Measurements from ENCODE around the gene PAQR4.
A peak's percentile ranks its signal among the peaks of the same experiment; 100 is the strongest.

Gene PAQR4

DNA sequence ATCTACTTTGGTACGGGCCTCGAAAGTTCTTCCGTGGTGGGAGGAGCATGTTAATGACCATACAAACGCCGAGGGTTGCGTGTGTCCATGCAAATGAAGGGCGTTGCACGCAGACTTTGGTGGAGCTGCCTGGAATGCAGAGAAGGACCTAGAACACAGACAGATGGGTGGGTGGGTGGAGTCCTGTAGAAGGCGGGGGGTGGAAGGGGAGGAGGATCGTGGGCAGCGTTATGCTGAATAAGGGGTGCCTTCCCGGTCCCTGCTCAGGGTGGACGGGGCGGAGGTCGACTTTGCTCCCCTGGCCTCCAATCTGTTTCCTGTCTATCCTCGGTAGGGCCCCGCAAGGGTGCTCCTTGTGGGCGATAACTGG, 795 bp upstream of the PAQR4 start:
- Mint-ChIP-seq H3K9me3 (no peaks in the 10 kb centered on the region), H3K36me3 (no peaks in the 10 kb centered on the region), H3K4me1 (peaks cover 13% of the 10 kb centered on the region), H3K27ac (no peak overlapping the region), H3K4me3 (peak overlapping the region; percentile 74), H3K27me3 (peaks cover 13% of the 10 kb centered on the region)

- peak overlapping the region; percentile 57 for H3K4me3 Mint-ChIP-seq
- peaks cover 11% of the 10 kb centered on the region for H3K27me3 Mint-ChIP-seq
- H3K9me3 Mint-ChIP-seq, result no peaks in the 10 kb centered on the region
- H3K27ac Mint-ChIP-seq, result no peak overlapping the region
- no peaks in the 10 kb centered on the region for H3K36me3 Mint-ChIP-seq
- H3K4me1 Mint-ChIP-seq, result peaks cover 9% of the 10 kb centered on the region
Observed at GRCh38 chr16:2969545-2970521, 685 bp downstream of the PAQR4 start.

- H3K36me3 Mint-ChIP-seq, result no peaks in the 10 kb centered on the region
- no peaks in the 10 kb centered on the region for H3K9me3 Mint-ChIP-seq
- no peak overlapping the region for H3K27ac Mint-ChIP-seq
- peak overlapping the region; percentile 57 for H3K4me3 Mint-ChIP-seq
- H3K4me1 Mint-ChIP-seq, result peaks cover 9% of the 10 kb centered on the region
- peaks cover 8% of the 10 kb centered on the region for H3K27me3 Mint-ChIP-seq
Observed at GRCh38 chr16:2970563-2970962, 1.4 kb downstream of the PAQR4 start.

GRCh38 chr16:2971134-2971984, 2.2 kb downstream of the PAQR4 start:
- Mint-ChIP-seq H3K27ac (peak overlapping the region; percentile 68), H3K9me3 (no peaks in the 10 kb centered on the region), H3K4me1 (peaks cover 9% of the 10 kb centered on the region), H3K27me3 (peaks cover 8% of the 10 kb centered on the region), H3K36me3 (no peaks in the 10 kb centered on the region), H3K4me3 (peak overlapping the region; percentile 57)

DNA sequence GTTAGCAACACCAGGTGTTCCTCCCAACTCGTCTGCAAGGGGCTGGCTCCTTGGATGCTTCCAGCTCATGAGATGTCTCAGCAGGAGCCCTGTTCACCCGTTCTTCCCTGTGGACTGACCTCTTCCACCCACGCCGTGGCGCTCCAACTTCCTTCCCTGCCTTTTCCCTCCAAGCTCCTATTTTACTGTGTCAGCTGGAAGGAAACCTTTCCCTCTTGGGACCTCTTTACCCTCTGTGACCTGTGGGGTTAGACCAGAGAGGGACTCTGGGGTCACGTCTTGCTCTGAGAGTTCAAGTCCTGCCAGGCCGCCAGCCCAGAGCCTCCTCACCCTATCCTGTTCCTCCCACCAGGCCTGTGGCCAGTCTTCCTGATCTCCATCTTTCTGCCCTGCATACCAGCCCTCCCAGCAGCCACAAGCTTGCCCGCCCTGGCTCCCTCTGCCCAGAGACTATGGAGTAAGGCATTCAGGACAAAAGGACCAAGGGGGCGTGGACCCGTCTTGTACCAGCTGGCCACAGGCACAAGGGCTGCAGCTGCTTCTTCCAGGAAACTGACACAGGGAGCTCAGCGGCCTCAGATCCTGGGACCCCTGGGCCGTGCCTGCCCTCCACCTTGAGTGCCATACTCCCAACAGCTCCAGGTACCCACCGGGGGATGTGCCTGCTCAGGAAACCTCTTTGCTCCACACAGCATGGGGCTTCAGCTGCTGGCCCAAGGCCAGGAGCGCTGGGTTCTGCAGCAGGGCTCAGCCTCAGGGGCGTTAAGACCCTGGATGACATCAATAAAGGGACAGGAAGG, 3.0 kb downstream of the PAQR4 start:
- Mint-ChIP-seq H3K27me3 (peaks cover 8% of the 10 kb centered on the region), H3K4me1 (peaks cover 9% of the 10 kb centered on the region), H3K27ac (peak overlapping the region; percentile 12), H3K36me3 (no peaks in the 10 kb centered on the region), H3K4me3 (no peak overlapping the region), H3K9me3 (no peaks in the 10 kb centered on the region)

- H3K4me3 Mint-ChIP-seq, result no peak overlapping the region
- H3K4me1 Mint-ChIP-seq, result peaks cover 6% of the 10 kb centered on the region
Observed at GRCh38 chr16:2973093-2973492, 3.9 kb downstream of the PAQR4 start.

DNA sequence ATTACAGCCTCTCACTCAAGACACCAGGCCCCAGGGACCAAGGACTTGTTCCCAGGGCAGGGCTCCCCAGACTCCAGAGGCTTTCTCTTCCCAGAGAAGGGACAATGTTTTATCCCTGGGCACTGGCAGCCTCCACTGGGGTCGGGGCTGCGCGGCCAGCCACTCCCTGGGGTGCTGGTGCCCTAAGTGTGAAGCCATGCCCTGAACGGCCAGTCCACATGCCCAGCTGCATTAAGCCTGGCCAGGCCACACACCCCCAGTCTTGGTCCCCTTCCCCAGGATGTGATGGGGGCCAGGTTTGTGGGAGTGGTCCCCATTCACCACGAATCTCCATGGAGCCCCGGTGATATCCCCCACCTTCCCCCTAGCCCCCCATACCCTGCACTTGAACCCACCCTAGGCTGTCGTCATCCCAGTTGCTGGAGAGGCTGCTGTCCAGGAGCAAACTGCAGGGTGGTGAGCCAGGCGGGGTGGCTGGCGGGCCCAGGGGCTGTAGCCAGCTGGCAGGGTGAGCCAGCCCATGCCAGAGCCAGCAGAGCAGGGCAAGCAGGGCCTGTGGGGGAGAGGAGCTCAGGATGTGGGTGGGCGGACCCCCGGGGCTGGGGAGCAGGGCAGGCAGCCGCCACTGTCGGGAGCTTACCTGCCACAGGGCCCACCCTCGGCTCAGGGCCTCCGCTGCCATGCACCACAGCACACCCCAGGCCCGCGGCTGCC, 4.6 kb downstream of the PAQR4 start:
- H3K27me3 Mint-ChIP-seq, result peaks cover 2% of the 10 kb centered on the region
- no peaks in the 10 kb centered on the region for H3K36me3 Mint-ChIP-seq
- H3K4me3 Mint-ChIP-seq, result no peak overlapping the region
- no peaks in the 10 kb centered on the region for H3K9me3 Mint-ChIP-seq
- no peaks in the 10 kb centered on the region for H3K4me1 Mint-ChIP-seq
- H3K27ac Mint-ChIP-seq, result peak overlapping the region; percentile 70

More at GRCh38 chr16:2973093-2973492, 3.9 kb downstream of the PAQR4 start:
- Mint-ChIP-seq H3K36me3 (no peaks in the 10 kb centered on the region), H3K27me3 (peaks cover 7% of the 10 kb centered on the region), H3K27ac (no peak overlapping the region), H3K9me3 (no peaks in the 10 kb centered on the region)

- Mint-ChIP-seq H3K4me1 (no peaks in the 10 kb centered on the region), H3K36me3 (no peaks in the 10 kb centered on the region), H3K4me3 (no peak overlapping the region), H3K9me3 (no peaks in the 10 kb centered on the region), H3K27ac (peak overlapping the region; percentile 70), H3K27me3 (peaks cover 2% of the 10 kb centered on the region)
Observed at GRCh38 chr16:2974319-2975056, 5.3 kb downstream of the PAQR4 start.

- Mint-ChIP-seq H3K27me3 (peaks cover 2% of the 10 kb centered on the region), H3K4me1 (no peaks in the 10 kb centered on the region), H3K9me3 (no peaks in the 10 kb centered on the region), H3K27ac (no peak overlapping the region), H3K4me3 (no peak overlapping the region), H3K36me3 (no peaks in the 10 kb centered on the region)
Observed at GRCh38 chr16:2975161-2975795, 6.1 kb downstream of the PAQR4 start.

GRCh38 chr16:2976201-2976600, 7.1 kb downstream of the PAQR4 start:
- Mint-ChIP-seq H3K9me3 (no peaks in the 10 kb centered on the region), H3K4me3 (no peak overlapping the region), H3K4me1 (peaks cover 6% of the 10 kb centered on the region), H3K27me3 (peaks cover 2% of the 10 kb centered on the region), H3K27ac (no peak overlapping the region), H3K36me3 (no peaks in the 10 kb centered on the region)

- H3K36me3 Mint-ChIP-seq, result no peaks in the 10 kb centered on the region
Observed at GRCh38 chr16:2976673-2977072, 7.5 kb downstream of the PAQR4 start.

GRCh38 chr16:2977440-2977839, 8.3 kb downstream of the PAQR4 start:
- no peaks in the 10 kb centered on the region for H3K27me3 Mint-ChIP-seq
- H3K4me1 Mint-ChIP-seq, result peaks cover 12% of the 10 kb centered on the region
- H3K9me3 Mint-ChIP-seq, result no peaks in the 10 kb centered on the region
- no peaks in the 10 kb centered on the region for H3K36me3 Mint-ChIP-seq
- no peak overlapping the region for H3K4me3 Mint-ChIP-seq
- H3K27ac Mint-ChIP-seq, result no peak overlapping the region

More at GRCh38 chr16:2976673-2977072, 7.5 kb downstream of the PAQR4 start:
- H3K4me1 Mint-ChIP-seq, result peaks cover 10% of the 10 kb centered on the region
- H3K9me3 Mint-ChIP-seq, result no peaks in the 10 kb centered on the region
- no peak overlapping the region for H3K4me3 Mint-ChIP-seq
- no peak overlapping the region for H3K27ac Mint-ChIP-seq
- peaks cover 2% of the 10 kb centered on the region for H3K27me3 Mint-ChIP-seq

DNA sequence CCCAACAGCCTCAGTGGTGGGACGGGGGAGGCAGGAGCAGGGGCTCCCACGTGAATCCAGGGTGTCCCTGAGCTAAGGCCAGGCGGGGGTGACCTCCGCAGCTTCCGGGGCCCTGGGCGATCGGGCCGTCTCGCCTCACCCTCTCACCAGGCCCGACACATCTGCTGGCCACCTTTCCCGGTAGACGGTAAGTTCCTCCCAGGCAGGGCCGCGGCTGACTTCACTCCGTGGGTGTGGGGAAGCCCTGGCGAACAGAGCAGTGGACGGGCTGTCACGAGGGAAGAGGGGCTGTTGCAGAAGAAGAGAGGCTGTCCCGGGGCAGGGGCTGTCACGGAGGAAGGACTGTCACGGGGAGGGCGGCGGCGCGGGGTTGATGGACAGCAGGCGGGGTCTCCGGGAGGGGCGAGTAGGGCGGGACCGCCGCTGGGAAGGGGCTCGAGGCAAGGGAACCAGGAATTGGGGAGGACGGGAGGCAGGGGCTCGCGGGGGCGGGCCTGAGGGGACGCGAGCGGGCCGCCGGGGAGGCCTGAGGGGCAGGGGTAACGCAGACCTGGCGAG, 10.6 kb downstream of the PAQR4 start:
- Mint-ChIP-seq H3K4me1 (peaks cover 16% of the 10 kb centered on the region), H3K4me3 (peak overlapping the region; percentile 74), H3K36me3 (no peaks in the 10 kb centered on the region), H3K27ac (no peak overlapping the region), H3K27me3 (no peaks in the 10 kb centered on the region), H3K9me3 (no peaks in the 10 kb centered on the region)
